Measurements from ENCODE around the gene F5. TPM values are rescaled to one million over a fixed set of nuclear protein-coding genes. Genes with fewer than 3 reads are reported as not detected.

F5 gene
- total and polyA plus RNA-seq, 10 of the 15 experiments (the other 5 are each of a cell fraction or from before 2014, with no cell fraction given), result under 0.01 to 3.8 (median 0.40) TPM

DNA sequence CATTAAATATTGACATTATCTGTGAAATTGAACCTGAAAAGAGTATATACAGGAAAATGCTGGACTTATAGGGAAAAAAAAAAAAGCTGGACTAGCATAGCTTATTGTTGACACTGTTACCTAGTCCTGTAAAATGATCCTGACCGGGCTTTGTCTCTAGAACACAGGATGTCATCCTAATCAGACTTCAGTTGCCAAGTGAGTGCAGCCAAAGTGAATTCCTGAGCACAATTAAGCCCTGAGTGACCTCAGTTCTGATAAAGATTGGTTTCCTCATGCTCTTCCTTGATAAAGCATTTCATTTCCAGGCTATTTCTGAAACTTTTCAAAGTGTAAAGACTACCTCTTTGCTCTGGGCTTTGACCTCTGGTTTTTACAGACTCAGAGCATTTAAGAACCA is 23.8 kb upstream of the F5 start:
- H3K79me2 ChIP-seq (ENCODE audit: control insufficient read depth, insufficient read depth, low read length), result no peaks in the 10 kb centered on the region
- SMC1A ChIA-PET (ENCODE audit: uncharacterized antibody, unreplicated experiment), result interaction anchor here (1.1 to 4.3 kb wide), 2 partner anchors 9 to 102 kb away, joined by 4 to 20 read pairs; no protein-coding TSS in a partner anchor
- no peaks in the 10 kb centered on the region for H3K27me3 ChIP-seq (replicated peaks in 1 of 2; ENCODE audit: control insufficient read depth in 2 of 2, insufficient read depth in 2 of 2, low read length in 1 of 2)
- H3K4me2 ChIP-seq (ENCODE audit: control insufficient read depth, insufficient read depth), result no peak overlapping the region
- DNase-seq (ENCODE audit: low read depth, low spot score), result no peak
- CTCF ChIA-PET, result interaction anchor here (0.6 to 2.3 kb wide), 2 partner anchors 57 to 102 kb away, joined by 3 to 22 read pairs; no protein-coding TSS in a partner anchor
- H3K9ac ChIP-seq (ENCODE audit: control insufficient read depth, insufficient read depth, low read length), result no peak overlapping the region
- no peak for ATAC-seq
- WGBS (ENCODE audit: insufficient coverage, insufficient replicate concordance, low lambda C conversion rate, missing lambda C conversion rate), result 54% methylated on average over 1 of the region's 1 CpG
- FAIRE-seq, result no peak
- POLR2A ChIA-PET, result no interaction called here
- RAD21 ChIA-PET (ENCODE audit: unreplicated experiment), result interaction anchor here (1.0 kb wide), 1 partner anchor 82 kb away, joined by 3 read pairs; no protein-coding TSS in a partner anchor
- H4K20me1 ChIP-seq (ENCODE audit: control insufficient read depth, insufficient read depth), result no peaks in the 10 kb centered on the region
- no peak overlapping the region for H2AFZ ChIP-seq (ENCODE audit: control insufficient read depth, low read depth, low read length)
- BruUV-seq (replicated peaks), result no TSS peak
- H3K4me1 ChIP-seq (ENCODE audit: control insufficient read depth, insufficient read depth, low read length), result peaks cover 3% of the 10 kb centered on the region
- intact Hi-C loops (cut with micrococcal nuclease; ENCODE audit: unreplicated experiment), result no loop called here
- in situ Hi-C loops (cut with MboI), result no loop called here
- H3K36me3 ChIP-seq (ENCODE audit: control insufficient read depth in 2 of 2, insufficient read depth in 2 of 2, low read length in 1 of 2), result no peaks in the 10 kb centered on the region
- H3K27ac ChIP-seq (ENCODE audit: control insufficient read depth, insufficient read depth), result no peak overlapping the region
- H3K4me3 ChIP-seq, result no peak overlapping the region
- TF ChIP-seq, protein P1, sequence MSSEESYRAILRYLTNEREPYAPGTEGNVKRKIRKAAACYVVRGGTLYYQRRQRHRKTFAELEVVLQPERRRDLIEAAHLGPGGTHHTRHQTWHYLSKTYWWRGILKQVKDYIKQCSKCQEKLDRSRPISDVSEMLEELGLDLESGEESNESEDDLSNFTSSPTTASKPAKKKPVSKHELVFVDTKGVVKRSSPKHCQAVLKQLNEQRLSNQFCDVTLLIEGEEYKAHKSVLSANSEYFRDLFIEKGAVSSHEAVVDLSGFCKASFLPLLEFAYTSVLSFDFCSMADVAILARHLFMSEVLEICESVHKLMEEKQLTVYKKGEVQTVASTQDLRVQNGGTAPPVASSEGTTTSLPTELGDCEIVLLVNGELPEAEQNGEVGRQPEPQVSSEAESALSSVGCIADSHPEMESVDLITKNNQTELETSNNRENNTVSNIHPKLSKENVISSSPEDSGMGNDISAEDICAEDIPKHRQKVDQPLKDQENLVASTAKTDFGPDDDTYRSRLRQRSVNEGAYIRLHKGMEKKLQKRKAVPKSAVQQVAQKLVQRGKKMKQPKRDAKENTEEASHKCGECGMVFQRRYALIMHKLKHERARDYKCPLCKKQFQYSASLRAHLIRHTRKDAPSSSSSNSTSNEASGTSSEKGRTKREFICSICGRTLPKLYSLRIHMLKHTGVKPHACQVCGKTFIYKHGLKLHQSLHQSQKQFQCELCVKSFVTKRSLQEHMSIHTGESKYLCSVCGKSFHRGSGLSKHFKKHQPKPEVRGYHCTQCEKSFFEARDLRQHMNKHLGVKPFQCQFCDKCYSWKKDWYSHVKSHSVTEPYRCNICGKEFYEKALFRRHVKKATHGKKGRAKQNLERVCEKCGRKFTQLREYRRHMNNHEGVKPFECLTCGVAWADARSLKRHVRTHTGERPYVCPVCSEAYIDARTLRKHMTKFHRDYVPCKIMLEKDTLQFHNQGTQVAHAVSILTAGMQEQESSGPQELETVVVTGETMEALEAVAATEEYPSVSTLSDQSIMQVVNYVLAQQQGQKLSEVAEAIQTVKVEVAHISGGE (CRISPR knock-in tag; IDR thresholded peaks at IDR 0.05), result no peak
- TF ChIP-seq GABPA (IDR thresholded peaks at IDR 0.05; ENCODE audit: low read depth) (no peak), HDAC6 (IDR thresholded peaks at IDR 0.05; ENCODE audit: unreplicated experiment) (no peak), POU2F2 (IDR thresholded peaks at IDR 0.05; ENCODE audit: borderline replicate concordance, low read depth, low read length) (no peak), SIX5 (IDR thresholded peaks at IDR 0.05; ENCODE audit: low read depth, low read length, severe bottlenecking) (no peak), NFYA (IDR thresholded peaks at IDR 0.05; ENCODE audit: borderline replicate concordance, low read depth, low read length) (no peak), ZNF217 (IDR thresholded peaks at IDR 0.05) (no peak), EED (IDR thresholded peaks at IDR 0.05; ENCODE audit: low read depth) (no peak), IRF4 (IDR thresholded peaks at IDR 0.05; ENCODE audit: low read depth, low read length) (no peak), CREB1 (IDR thresholded peaks at IDR 0.05; ENCODE audit: low read depth) (no peak)
- TF ChIP-seq, protein P2, sequence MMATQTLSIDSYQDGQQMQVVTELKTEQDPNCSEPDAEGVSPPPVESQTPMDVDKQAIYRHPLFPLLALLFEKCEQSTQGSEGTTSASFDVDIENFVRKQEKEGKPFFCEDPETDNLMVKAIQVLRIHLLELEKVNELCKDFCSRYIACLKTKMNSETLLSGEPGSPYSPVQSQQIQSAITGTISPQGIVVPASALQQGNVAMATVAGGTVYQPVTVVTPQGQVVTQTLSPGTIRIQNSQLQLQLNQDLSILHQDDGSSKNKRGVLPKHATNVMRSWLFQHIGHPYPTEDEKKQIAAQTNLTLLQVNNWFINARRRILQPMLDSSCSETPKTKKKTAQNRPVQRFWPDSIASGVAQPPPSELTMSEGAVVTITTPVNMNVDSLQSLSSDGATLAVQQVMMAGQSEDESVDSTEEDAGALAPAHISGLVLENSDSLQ (IDR thresholded peaks at IDR 0.05), result no peak
- TF ChIP-seq, protein P3, sequence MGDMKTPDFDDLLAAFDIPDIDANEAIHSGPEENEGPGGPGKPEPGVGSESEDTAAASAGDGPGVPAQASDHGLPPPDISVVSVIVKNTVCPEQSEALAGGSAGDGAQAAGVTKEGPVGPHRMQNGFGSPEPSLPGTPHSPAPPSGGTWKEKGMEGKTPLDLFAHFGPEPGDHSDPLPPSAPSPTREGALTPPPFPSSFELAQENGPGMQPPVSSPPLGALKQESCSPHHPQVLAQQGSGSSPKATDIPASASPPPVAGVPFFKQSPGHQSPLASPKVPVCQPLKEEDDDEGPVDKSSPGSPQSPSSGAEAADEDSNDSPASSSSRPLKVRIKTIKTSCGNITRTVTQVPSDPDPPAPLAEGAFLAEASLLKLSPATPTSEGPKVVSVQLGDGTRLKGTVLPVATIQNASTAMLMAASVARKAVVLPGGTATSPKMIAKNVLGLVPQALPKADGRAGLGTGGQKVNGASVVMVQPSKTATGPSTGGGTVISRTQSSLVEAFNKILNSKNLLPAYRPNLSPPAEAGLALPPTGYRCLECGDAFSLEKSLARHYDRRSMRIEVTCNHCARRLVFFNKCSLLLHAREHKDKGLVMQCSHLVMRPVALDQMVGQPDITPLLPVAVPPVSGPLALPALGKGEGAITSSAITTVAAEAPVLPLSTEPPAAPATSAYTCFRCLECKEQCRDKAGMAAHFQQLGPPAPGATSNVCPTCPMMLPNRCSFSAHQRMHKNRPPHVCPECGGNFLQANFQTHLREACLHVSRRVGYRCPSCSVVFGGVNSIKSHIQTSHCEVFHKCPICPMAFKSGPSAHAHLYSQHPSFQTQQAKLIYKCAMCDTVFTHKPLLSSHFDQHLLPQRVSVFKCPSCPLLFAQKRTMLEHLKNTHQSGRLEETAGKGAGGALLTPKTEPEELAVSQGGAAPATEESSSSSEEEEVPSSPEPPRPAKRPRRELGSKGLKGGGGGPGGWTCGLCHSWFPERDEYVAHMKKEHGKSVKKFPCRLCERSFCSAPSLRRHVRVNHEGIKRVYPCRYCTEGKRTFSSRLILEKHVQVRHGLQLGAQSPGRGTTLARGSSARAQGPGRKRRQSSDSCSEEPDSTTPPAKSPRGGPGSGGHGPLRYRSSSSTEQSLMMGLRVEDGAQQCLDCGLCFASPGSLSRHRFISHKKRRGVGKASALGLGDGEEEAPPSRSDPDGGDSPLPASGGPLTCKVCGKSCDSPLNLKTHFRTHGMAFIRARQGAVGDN (IDR thresholded peaks at IDR 0.05), result no peak
- TF ChIP-seq, protein P4, sequence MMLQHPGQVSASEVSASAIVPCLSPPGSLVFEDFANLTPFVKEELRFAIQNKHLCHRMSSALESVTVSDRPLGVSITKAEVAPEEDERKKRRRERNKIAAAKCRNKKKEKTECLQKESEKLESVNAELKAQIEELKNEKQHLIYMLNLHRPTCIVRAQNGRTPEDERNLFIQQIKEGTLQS (IDR thresholded peaks at IDR 0.05; ENCODE audit: borderline replicate concordance, extremely low read depth, low read depth, low read length), result no peak
- H3K9me3 ChIP-seq (replicated peaks; ENCODE audit: control insufficient read depth, insufficient read depth, low read length), result no peaks in the 10 kb centered on the region

All from GM12878 (cell line).